Stimulated activated naive B cell treated with anti-CD40 and anti-IgM and Interleukin-4, amounts not matched to agents 10 μg/mL and 1 μg/mL and 100 μg/mL, for 72 hours (primary cell): ENCODE measurements around the gene ZNF581.

Experiments used
- ATAC-seq, 2 donors: fragments of 150-1000 bp; cut with Tn5 transposase; replicated peaks; 2 replicates each; pipeline ENCODE4 v1.10.0; 2021; ENCODE audit warnings: moderate library complexity in 1 of 2
- DNase-seq: peaks from one replicate; pipeline ENCODE4 v3.0.0; 2021
- H3K27ac Mint-ChIP-seq: one replicate; pipeline ENCODE4 v1.8.0; 2022; ENCODE audit warnings: mild to moderate bottlenecking, mixed read lengths
- H3K27me3 Mint-ChIP-seq, 2 donors: one replicate each; pipeline ENCODE4 v1.8.0; 2022; ENCODE audit warnings: mixed read lengths in 2 of 2
- H3K36me3 Mint-ChIP-seq, 2 donors: one replicate each; pipeline ENCODE4 v1.8.0; 2022; ENCODE audit warnings: mixed read lengths in 2 of 2, mild to moderate bottlenecking in 1 of 2
- H3K4me1 Mint-ChIP-seq, 2 donors: one replicate each; pipeline ENCODE4 v1.8.0; 2022; ENCODE audit warnings: mixed read lengths in 2 of 2, mild to moderate bottlenecking in 1 of 2
- H3K4me3 Mint-ChIP-seq, 2 donors: one replicate each; pipeline ENCODE4 v1.8.0; 2022; ENCODE audit warnings: mild to moderate bottlenecking in 2 of 2, mixed read lengths in 2 of 2, moderate library complexity in 1 of 2
- H3K9me3 Mint-ChIP-seq, 2 donors: one replicate each; pipeline ENCODE4 v1.8.0; 2022; ENCODE audit warnings: mixed read lengths in 2 of 2, mild to moderate bottlenecking in 1 of 2

The ZNF581 gene

GRCh38 chr19:55653651-55654322, 10.3 kb downstream of the ZNF581 start:
- peaks cover 44 to 63% of the 10 kb centered on the region in 2 donors for H3K4me1 Mint-ChIP-seq
- peak overlapping the region; percentile 90 for H3K4me3 Mint-ChIP-seq
- peaks cover 39 to 56% of the 10 kb centered on the region in 2 donors for H3K36me3 Mint-ChIP-seq
- DNase-seq, result peak; percentile 97
- no peaks in the 10 kb centered on the region for H3K9me3 Mint-ChIP-seq
- no peaks in the 10 kb centered on the region for H3K27me3 Mint-ChIP-seq
- peak; percentile 52 for ATAC-seq
- H3K27ac Mint-ChIP-seq, result peak overlapping the region; percentile 99

- peak; percentile 99 for DNase-seq
- H3K9me3 Mint-ChIP-seq, result no peaks in the 10 kb centered on the region
- H3K27ac Mint-ChIP-seq, result peak overlapping the region; percentile 99
- peak overlapping the region; percentile 90 for H3K4me3 Mint-ChIP-seq
- ATAC-seq, result peak; percentile 62 to 72
- no peaks in the 10 kb centered on the region for H3K27me3 Mint-ChIP-seq
- H3K4me1 Mint-ChIP-seq, result peaks cover 41 to 63% of the 10 kb centered on the region in 2 donors
- H3K36me3 Mint-ChIP-seq, result peaks cover 41 to 53% of the 10 kb centered on the region in 2 donors
These were observed 10.9 kb downstream of the ZNF581 start for GRCh38 chr19:55654323-55654867.

- peaks cover 42 to 53% of the 10 kb centered on the region in 2 donors for H3K36me3 Mint-ChIP-seq
- H3K27ac Mint-ChIP-seq, result peak within 1 kb of the TSS; percentile 99
- peak; percentile 77 for DNase-seq
- ATAC-seq, result peak; percentile 60
- H3K4me3 Mint-ChIP-seq, result peak within 1 kb of the TSS; percentile 90
- no peaks in the 10 kb centered on the region for H3K27me3 Mint-ChIP-seq
- peaks cover 41 to 63% of the 10 kb centered on the region in 2 donors for H3K4me1 Mint-ChIP-seq
- H3K9me3 Mint-ChIP-seq, result no peaks in the 10 kb centered on the region
These were observed 11.6 kb downstream of the ZNF581 start, which contains the start of gene U2AF2 for GRCh38 chr19:55654868-55655647. Gene U2AF2, plus strand, starts transcription at chr19:55655035. Its CDS starts 70 bp downstream, at chr19:55655105.

- DNase-seq (no peak), ATAC-seq (no peak)
- Mint-ChIP-seq H3K4me3 (peak overlapping the region; percentile 90), H3K27me3 (no peaks in the 10 kb centered on the region), H3K27ac (peak overlapping the region; percentile 99), H3K36me3 (peaks cover 42 to 53% of the 10 kb centered on the region in 2 donors), H3K4me1 (peaks cover 37 to 63% of the 10 kb centered on the region in 2 donors), H3K9me3 (no peaks in the 10 kb centered on the region)
These were observed 12.2 kb downstream of the ZNF581 start for GRCh38 chr19:55655648-55656040.

GRCh38 chr19:55656552-55656951, 13.1 kb downstream of the ZNF581 start:
- Mint-ChIP-seq H3K4me3 (peak overlapping the region; percentile 90), H3K27ac (peak overlapping the region; percentile 99), H3K9me3 (no peaks in the 10 kb centered on the region), H3K4me1 (peaks cover 32 to 56% of the 10 kb centered on the region in 2 donors), H3K36me3 (peaks cover 38 to 48% of the 10 kb centered on the region in 2 donors), H3K27me3 (no peaks in the 10 kb centered on the region)
- ATAC-seq (no peak), DNase-seq (no peak)

GRCh38 chr19:55656988-55657747, 13.7 kb downstream of the ZNF581 start:
- Mint-ChIP-seq H3K4me3 (peak overlapping the region; percentile 90), H3K4me1 (peaks cover 31 to 56% of the 10 kb centered on the region in 2 donors), H3K36me3 (peaks cover 37 to 48% of the 10 kb centered on the region in 2 donors), H3K9me3 (no peaks in the 10 kb centered on the region), H3K27ac (peak overlapping the region; percentile 31), H3K27me3 (no peaks in the 10 kb centered on the region)
- DNase-seq (no peak), ATAC-seq (no peak)

- no peaks in the 10 kb centered on the region for H3K27me3 Mint-ChIP-seq
- no peak for DNase-seq
- H3K36me3 Mint-ChIP-seq, result peaks cover 48 to 61% of the 10 kb centered on the region in 2 donors
- ATAC-seq, result no peak
- H3K4me3 Mint-ChIP-seq, result peak overlapping the region; percentile 57 to 63
- H3K9me3 Mint-ChIP-seq, result no peaks in the 10 kb centered on the region
- H3K4me1 Mint-ChIP-seq, result peaks cover 40 to 68% of the 10 kb centered on the region in 2 donors
- peak overlapping the region; percentile 94 for H3K27ac Mint-ChIP-seq
These were observed 15.5 kb downstream of the ZNF581 start for GRCh38 chr19:55658846-55659459.

- peaks cover 40 to 68% of the 10 kb centered on the region in 2 donors for H3K4me1 Mint-ChIP-seq
- H3K36me3 Mint-ChIP-seq, result peaks cover 53 to 61% of the 10 kb centered on the region in 2 donors
- no peaks in the 10 kb centered on the region for H3K9me3 Mint-ChIP-seq
- no peak for ATAC-seq
- H3K27ac Mint-ChIP-seq, result peak overlapping the region; percentile 94
- no peak for DNase-seq
- H3K27me3 Mint-ChIP-seq, result no peaks in the 10 kb centered on the region
- H3K4me3 Mint-ChIP-seq, result peak overlapping the region; percentile 63 to 74
These were observed 16.4 kb downstream of the ZNF581 start for GRCh38 chr19:55659822-55660221.

GRCh38 chr19:55660404-55660803, 17.0 kb downstream of the ZNF581 start:
- H3K36me3 Mint-ChIP-seq, result peaks cover 52 to 60% of the 10 kb centered on the region in 2 donors
- peak overlapping the region; percentile 67 for H3K27ac Mint-ChIP-seq
- no peak overlapping the region for H3K4me3 Mint-ChIP-seq
- ATAC-seq (no peak), DNase-seq (no peak)
- no peaks in the 10 kb centered on the region for H3K27me3 Mint-ChIP-seq
- H3K9me3 Mint-ChIP-seq, result no peaks in the 10 kb centered on the region
- H3K4me1 Mint-ChIP-seq, result peaks cover 40 to 68% of the 10 kb centered on the region in 2 donors

GRCh38 chr19:55660991-55661390, 17.5 kb downstream of the ZNF581 start:
- no peak for DNase-seq
- ATAC-seq, result no peak
- Mint-ChIP-seq H3K36me3 (peaks cover 50 to 57% of the 10 kb centered on the region in 2 donors), H3K9me3 (no peaks in the 10 kb centered on the region), H3K4me1 (peaks cover 37 to 69% of the 10 kb centered on the region in 2 donors), H3K4me3 (no peak overlapping the region), H3K27ac (no peak overlapping the region), H3K27me3 (no peaks in the 10 kb centered on the region)

- DNase-seq (no peak), ATAC-seq (no peak)
- peaks cover 36 to 67% of the 10 kb centered on the region in 2 donors for H3K4me1 Mint-ChIP-seq
- H3K27ac Mint-ChIP-seq, result peak overlapping the region; percentile 48
- peak overlapping the region in 1 of 2 donors; percentile 8 for H3K4me3 Mint-ChIP-seq
- no peaks in the 10 kb centered on the region for H3K9me3 Mint-ChIP-seq
- H3K36me3 Mint-ChIP-seq, result peaks cover 49 to 61% of the 10 kb centered on the region in 2 donors
- no peaks in the 10 kb centered on the region for H3K27me3 Mint-ChIP-seq
These were observed 18.4 kb downstream of the ZNF581 start for GRCh38 chr19:55661826-55662225.

- no peak for ATAC-seq
These were observed 20.5 kb downstream of the ZNF581 start for GRCh38 chr19:55663846-55664536.

More at GRCh38 chr19:55663846-55664536, 20.5 kb downstream of the ZNF581 start:
- no peak overlapping the region for H3K27ac Mint-ChIP-seq
- H3K9me3 Mint-ChIP-seq, result no peaks in the 10 kb centered on the region
- H3K4me3 Mint-ChIP-seq, result peak overlapping the region in 1 of 2 donors; percentile 13
- DNase-seq, result no peak
- no peaks in the 10 kb centered on the region for H3K27me3 Mint-ChIP-seq
- peaks cover 54 to 65% of the 10 kb centered on the region in 2 donors for H3K36me3 Mint-ChIP-seq
- H3K4me1 Mint-ChIP-seq, result peaks cover 27 to 45% of the 10 kb centered on the region in 2 donors
